ENCODE data around the gene MAST4.
A peak's percentile ranks its signal among the peaks of the same experiment; 100 is the strongest.

MAST4 gene

DNA sequence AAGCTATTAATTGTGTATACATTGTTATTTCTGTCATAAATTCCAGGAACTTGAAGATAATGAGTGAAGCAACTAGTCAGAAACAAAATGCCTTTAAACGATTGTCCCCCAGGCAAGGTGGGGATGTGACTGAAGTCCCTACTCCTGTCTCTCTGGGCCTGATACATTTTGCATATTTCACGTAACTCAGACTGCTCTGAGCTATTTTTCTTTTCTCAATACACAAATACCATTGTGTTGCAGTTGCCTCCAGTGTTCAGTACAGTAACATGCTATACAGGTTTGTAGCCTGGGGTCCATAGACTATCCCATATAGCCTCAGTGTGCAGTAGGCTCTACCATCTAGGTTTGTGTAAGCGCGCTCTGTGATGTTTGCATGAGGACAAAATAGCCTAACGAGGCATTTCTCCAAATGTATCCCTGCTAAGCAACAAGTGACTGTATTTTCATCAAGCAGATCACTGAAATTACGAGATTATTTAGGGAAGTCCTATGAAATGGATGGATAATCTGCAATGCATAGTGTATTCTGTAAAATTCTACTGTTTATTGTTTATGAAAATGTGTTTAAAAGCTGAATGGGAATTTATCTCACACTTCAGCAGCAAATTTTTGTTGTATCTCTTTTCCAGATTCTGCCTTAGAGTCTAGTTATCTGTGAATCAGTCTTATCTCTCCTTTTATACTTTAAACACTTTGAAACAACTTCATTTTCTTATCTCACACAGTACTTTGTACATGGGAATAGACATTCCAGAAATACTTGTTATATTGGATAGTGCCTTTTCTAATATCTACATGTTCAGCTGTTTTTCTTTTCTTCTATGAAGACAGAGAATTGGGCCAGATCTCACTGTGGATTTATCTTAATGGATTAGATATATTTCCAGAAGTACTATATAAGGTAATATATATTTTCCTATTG is 449.9 kb downstream of the MAST4 start:
- DNase-seq (ENCODE audit: low read depth) = no peak

DNA sequence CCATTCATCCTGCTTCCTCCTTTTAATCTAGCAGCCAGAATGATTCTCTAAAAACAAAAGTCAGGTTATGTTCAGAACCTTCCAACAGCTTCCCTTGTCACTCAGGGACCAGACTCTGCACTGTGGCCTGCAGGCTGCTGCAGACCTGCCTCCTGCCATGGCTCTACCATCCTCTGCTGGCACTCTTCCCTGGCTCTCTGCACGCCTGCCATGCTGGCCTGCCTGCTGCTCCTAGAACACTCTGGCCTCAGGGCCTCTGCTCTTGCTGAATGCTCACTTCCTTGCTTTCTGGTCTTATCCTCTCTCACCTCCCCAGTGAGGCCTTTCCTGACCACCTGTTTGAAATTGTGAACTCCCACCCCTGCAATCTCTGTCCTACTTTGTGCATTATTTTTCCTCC is 451.0 kb downstream of the MAST4 start:
- DNase-seq (ENCODE audit: low read depth) = no peak

DNA sequence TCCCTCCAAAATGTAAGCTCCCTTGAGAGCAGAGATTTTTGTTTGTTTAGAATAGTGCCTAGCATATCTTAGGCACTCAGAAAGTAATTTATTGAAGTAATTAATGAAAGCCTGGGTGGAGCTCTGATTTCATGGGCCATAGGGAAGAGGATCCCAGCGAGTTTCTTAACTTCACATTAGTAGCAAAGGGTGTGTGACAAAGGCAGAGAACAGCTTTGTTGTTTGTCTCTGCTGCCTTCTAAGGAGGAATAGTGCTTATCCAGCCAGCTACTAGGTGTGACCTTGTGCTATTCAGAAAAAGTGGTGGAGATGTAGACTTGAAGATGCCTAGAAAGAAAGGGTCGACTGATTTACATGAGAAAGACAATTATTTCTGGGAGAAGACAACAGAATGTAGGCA is 451.4 kb downstream of the MAST4 start:
- no peak for DNase-seq (ENCODE audit: low read depth)

DNA sequence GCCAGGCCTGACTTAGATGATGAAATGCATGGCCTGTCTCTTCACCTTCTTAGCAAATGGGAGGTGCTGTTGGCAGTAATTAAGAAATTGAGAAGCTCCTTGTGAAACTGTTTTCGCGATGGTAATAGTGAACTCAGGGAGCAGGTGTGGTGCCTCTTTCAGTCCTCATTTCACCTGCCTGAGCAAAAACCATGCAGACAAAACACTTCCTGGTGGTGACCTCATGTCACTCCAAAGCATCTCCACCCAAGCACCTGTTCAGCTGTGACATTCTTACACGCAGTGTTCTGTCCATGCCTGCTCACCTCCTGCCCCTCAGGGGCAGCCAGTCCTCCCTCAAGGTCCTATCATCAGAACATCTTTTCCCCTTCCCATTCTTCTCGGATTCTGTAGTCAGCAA is 453.9 kb downstream of the MAST4 start:
- no peak for DNase-seq (ENCODE audit: low read depth)

DNA sequence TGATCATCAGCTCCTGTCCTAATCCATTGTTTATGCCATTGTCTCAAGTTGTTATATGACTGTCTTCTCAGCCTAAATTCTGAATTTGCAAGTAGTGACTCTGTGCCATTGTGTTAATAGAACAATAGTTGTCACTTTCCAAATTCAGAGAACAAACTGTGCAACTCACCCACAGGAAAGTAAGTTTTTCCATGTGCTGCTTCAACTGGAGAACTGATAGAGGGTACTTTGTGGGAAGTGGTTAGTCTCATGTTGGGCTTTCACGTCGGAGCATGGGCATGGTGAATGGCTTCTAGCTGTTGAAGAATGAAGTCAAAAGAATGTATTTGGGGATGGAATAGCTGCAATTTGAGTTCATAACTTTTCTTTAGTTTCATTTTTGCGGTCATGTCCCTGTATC is 454.4 kb downstream of the MAST4 start:
- DNase-seq (ENCODE audit: low read depth) = no peak

DNA sequence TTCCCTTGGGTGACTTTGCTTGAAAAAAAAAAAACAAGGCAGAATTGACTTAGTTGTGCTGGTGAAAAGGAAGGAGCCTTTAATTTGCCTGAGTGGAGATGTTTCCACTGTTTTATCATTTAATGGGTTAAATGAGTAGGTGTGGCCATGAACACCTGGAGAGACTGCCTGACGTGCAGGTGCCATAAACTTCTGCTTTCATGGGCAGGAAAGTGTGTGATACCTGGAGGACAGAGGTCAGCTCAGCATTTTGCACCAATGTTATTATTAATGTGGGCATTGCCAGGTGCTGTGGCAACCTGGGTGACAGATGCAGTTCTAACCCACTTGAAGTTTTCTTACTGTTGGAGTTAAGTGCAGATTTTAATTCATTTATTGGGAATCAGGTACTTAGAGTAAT is 455.0 kb downstream of the MAST4 start:
- DNase-seq (ENCODE audit: low read depth) = no peak

DNA sequence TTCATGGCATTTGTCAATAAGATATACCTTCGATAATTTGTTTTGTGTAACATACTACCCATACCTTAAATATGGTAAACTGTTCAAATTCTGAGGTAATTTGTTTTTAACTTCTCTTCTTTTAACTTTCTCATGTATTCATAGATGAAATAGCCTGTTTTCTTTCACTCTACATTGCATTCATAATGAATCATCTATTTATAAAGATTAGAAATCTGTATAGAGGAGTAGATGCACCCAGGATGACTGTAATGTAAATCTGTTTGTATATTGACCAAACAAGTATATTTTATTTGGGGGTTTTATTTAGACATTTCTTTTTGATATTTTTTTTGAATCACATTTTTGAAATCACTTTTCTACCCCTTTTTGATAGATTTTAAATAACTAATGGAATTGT is 455.8 kb downstream of the MAST4 start:
- no peak for DNase-seq (ENCODE audit: low read depth)

DNA sequence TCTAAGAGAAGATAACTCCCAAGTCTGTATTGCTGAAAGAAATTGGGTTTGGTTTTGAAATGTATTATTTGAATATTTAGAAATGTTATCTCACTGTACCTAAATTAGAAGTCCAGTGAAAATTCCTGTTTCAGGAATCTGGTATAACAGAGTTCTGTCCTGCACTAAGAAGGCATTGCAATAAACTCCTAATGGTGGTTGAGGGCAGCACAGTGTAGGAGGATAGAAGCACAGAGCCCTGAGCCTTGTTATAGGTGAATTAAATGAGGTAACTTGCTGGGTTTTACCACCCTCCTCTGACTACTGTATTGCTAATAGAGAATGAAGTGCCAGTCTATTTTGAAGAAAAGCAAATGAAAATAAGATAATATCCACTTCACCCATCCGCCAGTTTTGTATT is 457.0 kb downstream of the MAST4 start:
- no peak for DNase-seq (ENCODE audit: low read depth)

DNA sequence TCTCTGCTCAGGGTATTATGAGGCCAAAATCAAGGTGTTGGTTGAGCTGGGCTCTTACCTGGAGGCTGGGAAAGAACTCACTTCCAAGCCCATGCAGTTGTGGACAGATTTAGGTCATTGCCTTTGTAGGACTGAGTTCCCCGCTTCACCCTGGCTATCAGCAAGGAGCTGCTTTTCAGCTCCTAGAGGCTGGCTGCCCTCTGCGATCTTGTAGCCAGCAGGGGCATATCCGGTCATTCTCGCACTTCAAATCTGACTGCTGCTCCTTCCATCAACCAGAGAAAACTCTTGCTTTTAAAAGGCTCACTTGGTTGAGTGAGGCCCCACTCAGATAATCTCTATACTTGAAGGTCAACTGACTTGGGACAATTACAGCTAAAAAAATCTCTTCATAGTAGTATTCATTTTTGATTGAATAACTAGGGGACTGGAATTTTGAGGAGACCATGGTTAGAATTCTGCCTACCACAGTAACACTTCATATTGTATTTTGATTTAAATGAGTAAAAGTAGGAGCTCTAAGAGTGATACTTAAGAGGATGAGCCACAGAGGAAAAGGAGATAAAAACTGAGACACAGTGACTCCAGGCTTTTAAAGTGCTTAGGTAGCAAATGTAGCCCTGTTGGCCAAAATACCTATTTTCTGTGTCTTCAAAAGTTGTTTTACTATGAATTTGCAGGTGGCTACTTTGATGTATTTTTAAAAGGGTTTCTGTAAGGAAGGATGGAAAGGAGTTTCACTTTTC is 463.0 kb downstream of the MAST4 start:
- no peak for DNase-seq (ENCODE audit: low read depth)

DNA sequence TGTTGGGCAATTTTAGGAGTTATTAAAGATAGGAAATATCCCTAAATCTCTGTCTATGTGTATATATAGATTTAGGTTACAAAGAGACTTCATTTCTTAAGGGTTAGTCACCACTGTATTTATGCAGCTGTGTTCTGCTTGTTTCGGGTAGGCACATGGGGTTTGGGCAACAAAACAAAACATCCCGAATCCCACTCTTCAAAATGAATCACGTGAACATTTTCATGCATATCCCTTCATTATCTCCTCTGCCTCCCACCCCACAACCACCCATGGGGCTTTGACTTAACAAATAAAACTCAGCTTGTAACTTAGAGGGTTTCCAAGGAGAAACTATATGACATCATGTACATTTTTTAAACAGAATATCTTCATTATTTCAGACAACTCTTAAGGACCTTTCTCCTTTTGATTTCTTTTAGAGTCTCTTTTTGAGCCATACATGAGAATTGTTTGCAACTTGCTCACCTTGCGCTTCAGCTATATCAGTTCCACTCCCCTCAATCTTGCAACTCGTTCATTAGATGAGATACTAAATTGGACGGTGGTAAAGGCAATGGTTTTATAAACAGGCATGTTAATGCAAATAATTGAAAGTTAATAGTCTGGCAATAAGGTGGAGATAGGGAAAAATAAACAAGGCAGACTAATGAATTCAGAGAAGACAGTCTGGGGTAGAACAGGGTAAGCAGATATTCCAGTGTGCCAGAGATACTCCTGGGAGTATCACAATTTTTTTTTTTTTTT is 463.7 kb downstream of the MAST4 start:
- DNase-seq (ENCODE audit: low read depth) = peak; percentile 24

DNA sequence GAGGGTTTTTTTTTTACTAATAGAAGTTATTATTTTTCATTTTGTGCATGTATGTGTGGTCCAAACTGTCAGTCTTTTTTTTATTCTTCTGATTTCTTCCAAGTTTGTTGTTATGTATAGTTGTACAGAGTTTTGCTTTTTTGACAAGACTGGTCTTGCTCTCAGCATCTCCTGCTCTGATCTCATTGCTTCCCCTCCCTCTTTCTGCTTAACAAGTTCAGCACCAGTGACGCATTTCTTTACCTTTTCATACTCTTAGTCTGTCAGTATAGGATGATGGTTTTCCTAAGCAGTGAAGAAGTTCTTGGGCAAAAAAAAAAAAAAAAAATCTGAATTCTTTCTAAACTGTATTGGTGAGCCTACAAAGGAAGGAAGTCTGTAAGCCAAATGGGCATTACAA is 465.3 kb downstream of the MAST4 start:
- DNase-seq (ENCODE audit: low read depth) = no peak

DNA sequence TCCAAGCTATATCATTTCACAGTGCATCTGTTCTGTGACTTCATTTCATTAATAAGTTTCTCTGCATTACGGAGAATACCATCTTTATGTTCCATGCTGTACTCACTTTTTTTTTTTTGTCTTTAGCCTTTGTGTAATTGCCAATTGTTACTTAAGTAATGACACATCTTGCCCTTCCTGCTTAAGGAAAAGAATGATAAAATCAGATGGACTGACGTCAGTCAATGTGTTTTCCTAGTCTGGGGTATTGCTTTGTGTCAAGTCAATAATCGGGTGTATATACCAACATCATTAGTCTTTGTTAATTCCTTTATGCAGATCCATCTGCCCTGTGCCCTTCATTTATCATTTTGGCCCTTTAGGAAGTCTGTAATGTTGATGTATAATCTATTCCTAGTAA is 466.9 kb downstream of the MAST4 start:
- no peak for DNase-seq (ENCODE audit: low read depth)

DNA sequence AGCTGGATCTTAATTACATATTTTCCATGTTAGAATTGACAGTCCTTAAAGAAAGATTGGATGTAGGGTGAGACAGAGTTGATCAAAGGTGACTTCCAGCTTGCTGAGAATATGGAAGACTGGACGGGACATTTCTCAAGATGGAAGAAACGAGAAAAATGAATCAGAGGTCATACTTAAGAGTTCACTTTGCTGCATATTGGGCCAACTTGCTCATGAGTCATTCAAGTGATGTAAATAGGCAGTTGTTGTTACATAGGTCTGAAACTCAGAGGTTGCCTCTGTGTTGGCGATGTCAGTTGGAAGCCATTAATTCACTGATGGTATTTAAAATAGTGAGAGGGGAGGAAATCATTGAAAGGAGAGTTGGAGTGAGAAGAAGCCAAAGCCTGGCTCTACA is 467.6 kb downstream of the MAST4 start:
- DNase-seq (ENCODE audit: low read depth) = no peak

DNA sequence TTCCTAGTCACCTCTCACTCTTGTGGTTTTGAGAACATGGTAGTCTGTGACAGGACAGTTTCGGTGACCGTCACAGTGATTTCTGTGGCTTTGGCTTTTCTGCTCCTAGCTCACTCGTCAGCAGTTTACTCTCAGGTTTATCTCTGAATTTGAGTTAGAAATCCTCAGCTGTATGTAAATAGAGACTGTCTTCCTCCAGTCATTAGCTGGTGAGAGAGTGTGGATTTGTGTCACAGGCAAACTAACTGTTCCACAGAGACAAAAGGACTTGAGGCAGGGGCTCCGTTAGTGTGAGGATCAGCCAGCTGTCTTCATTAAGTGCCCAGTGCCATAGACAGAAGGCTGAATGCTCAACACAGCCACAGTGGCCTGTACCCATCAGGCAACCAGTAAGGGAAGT is 469.0 kb downstream of the MAST4 start:
- no peak for DNase-seq (ENCODE audit: low read depth)

DNA sequence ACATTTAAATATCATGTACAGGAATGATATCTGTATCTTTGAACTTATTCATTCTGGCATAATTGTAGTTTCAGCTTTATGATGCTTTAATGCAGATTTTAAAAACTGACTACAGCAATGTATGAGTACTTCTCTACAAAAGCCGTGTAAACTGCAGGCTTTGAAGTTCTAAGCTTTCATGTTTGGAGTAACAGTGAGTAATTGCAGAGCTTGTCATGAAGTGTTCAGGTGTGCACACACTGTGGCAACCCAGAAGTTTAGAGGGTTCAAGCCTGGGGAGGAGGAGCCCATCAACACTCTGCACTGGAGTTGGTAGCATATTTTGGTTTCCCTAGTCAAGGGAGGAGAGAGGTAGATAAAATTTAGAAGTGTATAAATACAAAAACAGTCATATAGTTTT is 469.5 kb downstream of the MAST4 start:
- no peak for DNase-seq (ENCODE audit: low read depth)

DNA sequence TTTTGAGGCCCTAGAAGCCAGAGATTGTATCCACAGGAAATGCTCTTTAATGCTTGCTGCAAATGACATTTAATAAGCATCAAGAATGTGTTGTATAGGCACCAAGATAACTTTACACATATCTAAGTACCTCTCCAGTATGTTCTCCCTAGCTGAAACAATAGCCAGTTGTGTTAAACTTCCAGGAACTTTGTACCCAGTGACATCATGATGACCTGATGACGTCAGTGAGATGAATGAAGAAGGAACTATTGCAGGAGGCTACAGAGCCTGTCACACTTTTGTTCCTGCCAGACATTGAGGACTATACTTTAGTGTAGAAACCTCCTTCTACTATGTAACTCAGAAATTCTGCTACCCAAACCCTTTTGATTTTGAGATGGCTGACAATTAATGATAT is 470.6 kb downstream of the MAST4 start:
- DNase-seq (ENCODE audit: low read depth) = no peak

DNA sequence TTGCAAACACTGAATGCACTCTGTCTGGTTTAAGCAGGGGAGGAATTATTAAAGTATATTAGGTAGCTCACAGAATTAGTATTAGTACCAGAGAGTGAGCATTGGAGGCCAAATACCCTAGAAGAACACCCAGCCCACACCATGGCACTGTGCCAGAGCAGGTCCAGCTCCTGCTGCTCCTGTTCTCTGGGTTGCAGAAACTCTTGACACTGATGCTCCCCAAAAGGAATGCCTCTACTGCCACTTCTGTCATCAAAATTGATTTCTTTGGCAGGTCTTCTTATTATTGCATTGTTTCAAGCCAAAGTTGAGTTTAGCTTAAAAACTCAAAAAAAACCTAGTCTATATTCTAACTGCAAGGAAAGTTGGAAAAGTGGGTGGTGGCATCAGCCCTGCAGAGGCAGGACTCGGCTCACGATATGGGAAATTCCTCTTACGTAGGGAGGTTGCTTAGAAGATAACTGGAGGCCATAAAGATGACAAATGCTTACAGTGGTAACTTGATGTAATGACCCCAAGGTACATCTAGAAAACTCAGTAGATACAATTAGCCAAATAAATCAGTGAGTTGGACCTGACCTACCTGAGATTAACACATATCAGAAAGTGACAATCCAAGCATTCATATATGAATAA is 477.0 kb downstream of the MAST4 start:
- no peak for DNase-seq (ENCODE audit: low read depth)

DNA sequence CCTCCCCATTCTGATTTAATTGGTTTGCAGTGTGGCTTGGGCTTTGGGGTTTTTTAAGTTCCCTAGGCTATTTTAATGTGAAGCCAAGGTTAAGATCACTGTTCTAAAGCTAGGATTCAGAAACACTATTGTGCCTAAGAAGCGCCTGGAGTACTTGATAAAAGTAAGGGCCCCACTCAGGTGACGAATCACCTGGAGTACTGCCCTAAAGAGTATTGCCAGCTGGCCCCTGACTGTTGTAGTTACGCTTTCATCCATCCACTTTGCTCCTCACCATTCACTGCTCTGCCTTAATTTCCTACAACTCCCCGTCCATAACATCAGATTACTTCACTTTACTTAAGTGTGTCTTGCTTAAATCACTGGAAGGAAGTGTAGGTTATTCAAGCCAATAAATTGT is 481.1 kb downstream of the MAST4 start:
- DNase-seq (ENCODE audit: low read depth) = no peak

DNA sequence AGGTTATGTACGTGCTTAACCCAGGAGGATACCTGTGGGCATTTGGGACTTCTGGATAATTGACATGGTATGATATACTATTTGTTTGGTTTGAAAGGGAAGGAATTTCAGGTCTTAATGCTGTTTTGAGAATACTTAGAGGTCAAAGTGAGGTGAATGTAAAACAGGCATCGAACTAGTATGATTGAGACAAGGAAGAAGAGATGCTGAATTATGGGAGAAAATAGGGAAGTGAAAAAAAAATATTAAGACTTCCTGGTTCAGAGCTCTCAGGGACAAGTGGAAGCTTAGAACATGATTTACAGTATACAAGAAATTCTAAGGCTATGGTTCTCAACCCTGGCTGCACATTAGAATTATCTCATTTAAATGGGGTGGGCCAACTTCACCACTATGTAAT is 485.1 kb downstream of the MAST4 start:
- DNase-seq (ENCODE audit: low read depth) = no peak

DNA sequence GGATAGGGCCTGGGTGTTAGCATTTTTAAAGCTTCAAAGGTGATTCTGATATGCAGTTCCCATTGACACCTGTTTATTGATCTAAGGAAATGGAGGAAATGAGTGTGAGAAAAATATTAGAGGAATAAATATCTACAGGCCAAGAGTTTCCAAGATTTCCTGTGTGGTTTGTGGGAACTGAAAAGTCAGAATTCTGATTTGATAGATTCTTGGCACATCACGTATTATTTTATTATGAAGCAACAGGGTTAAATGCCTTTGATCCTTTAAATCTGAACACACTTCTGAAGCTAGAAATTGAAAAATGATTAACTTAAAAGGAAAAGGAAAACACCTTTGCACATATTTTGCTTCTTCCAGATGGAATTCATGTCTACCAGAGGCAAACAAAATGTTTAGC is 486.7 kb downstream of the MAST4 start:
- DNase-seq (ENCODE audit: low read depth) = no peak

DNA sequence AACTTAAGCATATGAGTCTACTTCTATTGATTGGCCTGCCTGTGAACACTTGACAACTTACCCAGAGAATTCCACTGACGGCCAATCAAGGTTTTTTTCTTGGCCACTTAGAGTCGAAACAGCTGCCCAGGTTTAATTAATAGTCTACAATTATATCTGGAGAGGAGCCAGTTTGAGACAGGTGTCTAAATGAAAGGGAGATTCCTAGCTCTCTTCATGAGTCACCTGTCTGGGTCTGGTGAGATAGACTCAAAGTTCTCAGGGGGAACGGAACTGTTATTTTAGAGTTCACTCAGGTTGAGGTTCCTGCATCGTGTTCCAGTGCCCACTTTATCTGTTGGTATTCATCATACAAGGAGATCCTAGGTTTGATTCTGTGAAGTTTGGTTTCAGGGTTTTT is 489.4 kb downstream of the MAST4 start:
- no peak for DNase-seq (ENCODE audit: low read depth)

DNA sequence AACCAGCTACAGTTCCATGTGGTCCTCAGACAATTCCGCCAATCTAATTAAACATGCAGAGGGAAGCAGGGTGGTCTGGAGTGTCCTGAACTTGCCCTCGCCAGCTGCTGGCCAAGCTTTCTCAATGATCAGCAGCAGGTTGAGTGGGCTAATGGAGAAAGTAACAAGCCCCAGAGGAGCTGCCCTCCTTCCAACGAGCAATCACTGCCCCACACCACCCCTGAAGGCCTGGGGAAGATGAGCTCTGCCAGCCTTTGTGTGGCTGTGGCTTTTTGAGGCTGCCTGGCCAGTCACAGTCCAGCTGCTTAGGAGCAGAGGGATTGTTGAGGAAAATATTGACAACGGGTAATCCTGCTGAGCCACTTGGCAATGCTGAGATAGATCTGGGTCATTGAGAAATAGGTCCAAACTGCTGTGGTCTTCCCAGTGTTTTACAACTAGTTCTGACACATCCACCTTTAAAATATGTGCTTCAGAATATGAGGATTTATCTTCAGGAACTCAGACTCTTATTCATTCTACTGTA is 493.1 kb downstream of the MAST4 start:
- DNase-seq (ENCODE audit: low read depth) = no peak
